22Rv1 (cell line): Measurements from ENCODE around the gene GRIPAP1.

Experiments used
- CTCF ChIP-seq: fragments of 450-650 bp; IDR thresholded peaks from 2 replicates; pipeline ENCODE4 v1.5.1; 2017; ENCODE audit warnings: mild to moderate bottlenecking
- ZFX ChIP-seq: fragments of 450-650 bp; IDR thresholded peaks from 2 replicates; pipeline ENCODE4 v1.6.1; 2017; ENCODE audit warnings: antibody characterized with exemption, borderline replicate concordance

GRCh38 chrX:48945517-48946348, 56.3 kb downstream of the GRIPAP1 start:
- peak; percentile 81 for TF ChIP-seq CTCF
- TF ChIP-seq ZFX = no peak
